HPDE6-E6E7 (cell line): ENCODE measurements around the gene TRMU.
"Not testable (repeated sequence)": the region's sequence is repeated elsewhere in the genome, so short reads cannot be mapped to it uniquely, and the experiment has no call there.

ENCODE experiments used
- DNase-seq: peaks from one replicate; pipeline ENCODE4 v3.0.0; 2011; ENCODE audit warnings: missing footprints; ENCODE audit errors: extremely low spot score

TRMU gene

GRCh38 chr22:46387748-46388147, 52.2 kb downstream of the TRMU start:
- no peak for DNase-seq

- DNase-seq: no peak
Observed at GRCh38 chr22:46388647-46389046, 53.1 kb downstream of the TRMU start.

- no peak for DNase-seq
Observed at GRCh38 chr22:46389081-46389480, 53.6 kb downstream of the TRMU start.

GRCh38 chr22:46390105-46390651, 54.7 kb downstream of the TRMU start:
- DNase-seq: no peak

- DNase-seq: no peak
Observed at GRCh38 chr22:46390652-46391301, 55.3 kb downstream of the TRMU start.

- no peak for DNase-seq
Observed at GRCh38 chr22:46391486-46392136, 56.1 kb downstream of the TRMU start.

- DNase-seq: no peak
Observed at GRCh38 chr22:46392137-46392844, 56.8 kb downstream of the TRMU start.

- no peak for DNase-seq
Observed at GRCh38 chr22:46393873-46394272, 58.4 kb downstream of the TRMU start.

GRCh38 chr22:46394622-46395021, 59.1 kb downstream of the TRMU start:
- DNase-seq: no peak

- DNase-seq: no peak
Observed at GRCh38 chr22:46395145-46395544, 59.6 kb downstream of the TRMU start.

GRCh38 chr22:46397049-46397448, 61.5 kb downstream of the TRMU start:
- not testable (repeated sequence) for DNase-seq

GRCh38 chr22:46397514-46397913, 62.0 kb downstream of the TRMU start:
- no peak for DNase-seq

- DNase-seq: no peak
Observed at GRCh38 chr22:46397951-46398350, 62.4 kb downstream of the TRMU start.

GRCh38 chr22:46399251-46400024, 63.9 kb downstream of the TRMU start:
- no peak for DNase-seq

- no peak for DNase-seq
Observed at GRCh38 chr22:46401370-46401769, 65.9 kb downstream of the TRMU start.

GRCh38 chr22:46402505-46402904, 67.0 kb downstream of the TRMU start:
- no peak for DNase-seq

- DNase-seq: not testable (repeated sequence)
Observed at GRCh38 chr22:46403880-46404279, 68.4 kb downstream of the TRMU start.

- no peak for DNase-seq
Observed at GRCh38 chr22:46405901-46406300, 70.4 kb downstream of the TRMU start.

- DNase-seq: no peak
Observed at GRCh38 chr22:46406349-46406748, 70.8 kb downstream of the TRMU start.

- no peak for DNase-seq
Observed at GRCh38 chr22:46406791-46407190, 71.3 kb downstream of the TRMU start.
